Measurements from ENCODE around the gene SYMPK.

Gene SYMPK

DNA sequence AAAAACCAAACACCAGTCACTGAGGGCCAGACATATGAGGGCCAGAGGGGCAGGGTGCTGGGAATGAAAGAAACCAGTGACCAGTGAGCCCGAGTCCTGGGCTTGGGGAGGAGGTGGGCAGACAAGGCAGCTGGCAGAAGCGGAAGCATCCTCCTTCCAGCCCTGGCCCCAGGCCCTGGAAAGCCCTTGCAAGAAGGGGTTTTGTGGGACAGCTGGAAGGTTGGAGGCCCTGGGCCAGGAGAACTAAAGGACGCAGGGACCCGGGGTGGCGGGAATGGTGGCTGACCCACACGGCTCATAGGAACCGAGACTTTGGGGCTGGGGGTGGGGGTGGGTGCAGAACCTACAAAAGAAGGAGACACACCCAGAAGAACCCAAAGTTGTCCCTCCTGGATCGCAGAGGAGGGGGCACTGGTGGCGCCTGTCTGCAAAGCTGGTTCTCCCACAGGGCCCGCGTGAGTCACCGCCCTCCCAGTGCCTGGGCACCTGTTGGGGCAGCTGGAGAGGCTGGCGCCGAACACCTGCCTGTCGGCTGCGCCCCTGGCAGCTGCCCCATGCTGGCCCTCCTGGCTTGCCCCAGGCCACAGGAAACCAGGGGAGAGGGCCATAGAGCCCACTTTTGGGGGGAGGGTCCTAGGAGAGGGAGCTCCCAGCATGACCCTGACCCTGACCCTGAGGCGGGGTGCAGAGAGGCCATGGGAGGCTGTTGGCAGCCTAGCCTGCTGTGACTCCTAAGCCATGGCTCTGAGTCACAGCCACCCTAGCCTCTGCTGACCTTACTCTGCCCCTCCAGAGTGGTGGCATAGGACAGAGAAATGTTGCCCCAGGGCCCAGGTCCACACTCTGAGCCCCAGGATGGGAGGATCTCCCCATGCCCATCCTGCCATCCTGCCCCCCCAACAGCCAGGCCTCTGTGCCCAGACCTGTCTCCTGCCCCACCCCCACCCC, 81.5 kb downstream of the SYMPK start:
- no peak for DNase-seq (ENCODE audit: low spot score)

DNA sequence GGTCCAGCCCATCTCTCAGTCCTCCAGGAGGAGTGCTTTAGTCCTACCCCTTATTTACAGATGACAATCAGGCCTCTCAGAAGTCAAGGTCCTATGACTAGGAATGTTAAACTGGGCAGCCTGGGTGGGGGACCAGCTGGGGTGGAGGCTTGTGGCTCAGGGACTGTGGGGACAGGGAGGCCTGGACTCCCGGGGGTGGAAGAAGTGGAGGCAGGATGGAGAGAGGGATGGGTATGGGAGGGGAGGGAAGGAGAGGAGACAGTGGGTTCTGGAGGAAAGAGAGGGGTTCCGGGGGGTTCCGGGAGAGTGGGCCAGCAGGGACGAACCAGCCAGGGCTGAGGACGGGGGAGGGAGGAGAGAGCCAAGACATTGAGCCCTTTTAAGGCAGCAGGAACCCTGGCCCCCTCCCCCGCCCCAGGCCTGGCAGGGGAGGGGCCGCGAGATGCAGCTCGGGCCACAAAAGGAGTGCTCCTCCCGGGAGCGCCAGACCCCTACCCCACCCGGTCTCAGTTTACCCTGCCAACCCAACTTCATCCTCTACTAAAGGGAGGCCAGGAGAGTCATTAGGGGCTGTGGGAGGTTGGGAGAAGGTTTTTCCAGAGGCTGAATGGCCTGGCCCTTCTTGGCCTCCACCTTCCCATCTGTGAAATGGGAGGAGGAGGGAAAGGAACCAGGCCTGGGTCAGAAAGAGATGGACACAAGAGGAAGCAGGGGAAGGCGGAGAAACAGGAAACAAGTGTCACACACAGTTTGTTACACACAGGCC, 82.3 kb downstream of the SYMPK start:
- no peak for DNase-seq (ENCODE audit: low spot score)

DNA sequence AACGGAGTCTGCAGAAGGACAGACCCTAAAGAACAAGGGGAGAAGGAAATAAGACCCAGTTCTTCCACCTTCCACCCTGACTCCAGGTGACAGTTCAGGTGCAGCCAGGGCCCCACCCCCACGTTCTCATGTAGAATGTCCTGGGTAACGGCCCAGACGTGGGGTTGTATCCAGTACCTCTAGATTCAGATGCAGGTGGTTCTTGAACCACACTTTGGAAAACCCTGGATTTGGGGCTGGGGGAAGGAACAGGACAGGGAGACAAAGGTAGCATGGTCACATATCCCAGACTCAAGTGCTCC, 82.8 kb downstream of the SYMPK start:
- DNase-seq (ENCODE audit: low spot score): no peak

DNA sequence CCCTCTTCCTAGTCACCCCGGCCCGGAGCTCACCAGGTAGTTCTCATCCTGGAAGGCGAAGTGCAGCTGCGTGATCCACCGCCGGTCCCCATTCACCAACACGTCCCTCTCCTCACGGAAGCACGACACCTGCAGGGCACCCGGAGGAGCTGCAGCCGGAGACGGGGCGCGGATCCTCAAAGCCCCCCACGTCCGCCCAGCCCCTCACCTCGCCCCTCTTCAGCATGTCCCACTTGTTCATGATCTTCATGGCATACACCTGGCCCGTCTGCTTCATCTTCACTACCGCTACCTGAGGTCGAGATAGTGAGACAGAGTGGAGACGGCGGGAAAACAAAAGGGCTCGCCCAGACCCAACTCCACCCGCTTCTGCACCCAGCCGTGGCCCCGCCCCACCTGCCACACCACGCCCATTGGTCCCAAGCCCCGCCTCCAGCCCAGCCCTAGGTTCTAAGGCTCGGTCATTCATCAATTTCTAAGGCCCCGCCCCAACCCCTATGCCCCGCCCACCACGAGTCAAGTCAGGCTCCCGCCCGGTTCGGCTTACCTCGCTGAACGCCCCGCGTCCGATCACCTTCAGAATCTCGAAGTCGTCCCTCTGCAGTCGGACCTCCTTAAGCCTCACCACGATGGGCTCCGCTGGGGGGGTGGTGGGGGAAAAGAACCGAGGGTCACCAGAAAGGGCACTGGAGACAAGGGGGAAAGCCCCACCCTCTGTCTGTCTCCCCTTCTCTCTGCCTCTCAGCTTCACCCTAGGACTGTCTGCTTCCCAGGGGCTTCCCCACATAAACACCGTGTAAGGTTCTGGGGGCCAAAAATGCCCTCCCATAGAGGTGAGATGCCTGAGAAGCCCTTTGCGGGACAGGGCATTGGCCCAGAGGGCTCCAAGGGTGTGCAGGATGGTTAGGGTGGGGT, 83.5 kb downstream of the SYMPK start:
- peak; percentile 96 for DNase-seq (ENCODE audit: low spot score)

DNA sequence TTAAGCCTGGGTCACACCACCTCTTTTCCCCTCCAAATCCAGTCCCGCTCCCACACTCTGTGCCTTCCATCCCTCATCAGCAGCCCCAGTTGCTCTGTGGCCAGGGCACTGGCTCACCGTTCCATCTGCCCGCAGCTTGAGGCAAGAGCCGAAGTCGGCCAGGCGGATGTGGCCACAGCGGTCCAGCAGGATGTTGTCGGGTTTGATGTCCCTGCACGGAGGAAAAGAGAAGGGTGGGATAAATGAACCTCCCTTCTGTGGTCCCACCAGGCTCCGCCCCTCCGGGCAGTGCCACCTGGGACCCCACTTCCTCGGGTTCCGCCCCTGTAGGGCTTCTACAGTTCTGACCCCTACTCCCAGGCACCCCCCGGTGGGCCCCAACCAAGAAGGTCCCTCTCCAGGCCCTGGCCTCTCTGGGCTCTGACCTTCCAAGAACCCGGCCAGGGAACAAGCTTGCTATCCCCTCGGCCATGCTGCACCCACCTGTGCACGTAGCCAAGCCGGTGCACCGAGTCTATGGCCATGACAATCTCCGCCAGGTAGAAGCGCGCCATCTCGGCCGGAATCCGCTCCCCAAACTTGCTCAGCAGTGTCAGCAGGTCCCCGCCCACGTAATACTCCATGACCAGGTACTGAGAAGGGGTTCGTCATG, 84.8 kb downstream of the SYMPK start:
- DNase-seq (ENCODE audit: low spot score): no peak

DNA sequence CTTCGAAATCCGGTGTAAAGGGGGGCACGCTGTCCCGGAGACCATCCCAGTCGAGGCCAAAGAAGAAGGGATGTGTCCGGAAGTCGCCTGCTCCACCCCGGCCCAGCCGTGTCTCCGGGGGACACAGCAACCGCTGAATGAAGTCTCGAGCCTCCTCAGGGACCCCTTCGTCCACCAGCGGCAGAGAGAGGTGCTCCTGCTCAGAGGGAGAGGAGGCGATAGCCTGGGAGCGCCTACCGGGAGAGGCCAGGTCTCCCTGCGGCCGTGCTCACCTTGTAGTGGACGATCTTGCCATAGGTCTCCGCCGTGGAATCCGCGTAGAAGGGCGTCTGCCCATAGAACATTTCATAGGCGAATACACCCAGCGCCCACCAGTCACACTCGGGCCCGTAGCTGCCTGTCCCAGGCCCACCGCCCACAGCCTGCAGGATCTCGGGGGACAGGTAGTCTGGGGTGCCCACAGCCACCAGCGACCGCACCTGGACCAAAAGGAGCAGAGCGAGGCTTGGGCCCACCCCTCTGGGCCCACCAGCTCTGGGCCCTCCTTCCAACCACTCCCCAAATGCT, 85.5 kb downstream of the SYMPK start:
- no peak for DNase-seq (ENCODE audit: low spot score)

DNA sequence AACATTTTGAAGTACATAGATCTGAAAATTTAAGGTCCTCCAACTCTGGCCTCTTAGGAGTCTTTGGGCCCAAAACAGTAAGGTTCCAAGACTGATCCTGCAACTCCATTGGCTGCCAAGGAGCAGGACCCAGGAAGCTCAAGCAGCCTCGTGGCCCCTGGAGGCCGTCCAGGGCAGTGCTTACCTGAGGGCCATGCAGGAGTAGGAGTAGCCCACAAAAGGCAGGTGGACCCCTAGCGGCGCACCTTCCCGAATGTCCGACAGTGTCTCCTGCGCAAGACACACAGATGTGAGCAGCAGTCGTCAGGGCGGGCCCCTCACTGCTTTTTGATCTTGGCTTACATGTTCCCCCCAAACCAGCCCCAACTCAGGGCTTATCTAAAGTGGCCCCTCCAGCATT, 88.2 kb downstream of the SYMPK start:
- DNase-seq (ENCODE audit: low spot score): no peak

DNA sequence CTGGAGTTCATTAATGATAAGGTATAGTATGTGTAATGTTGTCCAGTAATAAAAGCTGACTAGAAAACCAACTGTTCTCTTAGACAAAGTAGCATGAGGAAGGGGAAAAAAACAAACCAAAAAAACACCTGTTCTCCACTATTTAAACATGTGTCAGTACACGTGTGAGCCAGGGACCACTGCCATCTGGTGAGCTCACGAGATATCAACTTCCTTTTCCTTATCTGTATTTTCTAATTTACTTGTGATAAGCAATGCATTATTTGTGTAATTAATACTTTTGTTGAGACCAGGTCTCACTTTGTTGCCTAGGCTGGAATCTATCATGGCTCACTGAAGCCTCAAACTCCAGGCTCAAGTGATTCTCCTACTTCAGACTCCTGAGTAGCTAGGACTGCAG, 89.6 kb downstream of the SYMPK start:
- DNase-seq (ENCODE audit: low spot score): no peak

DNA sequence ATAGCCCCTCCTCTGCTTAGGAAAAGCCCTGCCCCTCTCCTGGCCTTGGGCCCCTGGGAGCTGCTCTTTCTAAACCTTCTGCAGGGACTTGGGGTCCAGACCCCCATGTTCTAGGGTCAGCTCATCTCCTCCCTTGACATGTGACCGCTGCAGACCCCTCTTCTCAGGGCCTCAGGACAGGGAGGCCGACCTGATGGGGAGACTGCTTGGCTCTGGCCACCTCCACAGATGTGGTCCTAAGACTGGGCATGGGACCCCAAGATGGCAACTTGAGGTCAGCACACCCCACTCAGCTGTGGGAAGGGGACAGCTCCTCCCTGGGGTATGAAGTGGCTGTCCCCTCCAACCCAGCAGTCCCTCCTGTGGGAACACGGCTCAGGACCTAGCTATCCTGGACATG, 90.0 kb downstream of the SYMPK start:
- DNase-seq (ENCODE audit: low spot score): no peak

DNA sequence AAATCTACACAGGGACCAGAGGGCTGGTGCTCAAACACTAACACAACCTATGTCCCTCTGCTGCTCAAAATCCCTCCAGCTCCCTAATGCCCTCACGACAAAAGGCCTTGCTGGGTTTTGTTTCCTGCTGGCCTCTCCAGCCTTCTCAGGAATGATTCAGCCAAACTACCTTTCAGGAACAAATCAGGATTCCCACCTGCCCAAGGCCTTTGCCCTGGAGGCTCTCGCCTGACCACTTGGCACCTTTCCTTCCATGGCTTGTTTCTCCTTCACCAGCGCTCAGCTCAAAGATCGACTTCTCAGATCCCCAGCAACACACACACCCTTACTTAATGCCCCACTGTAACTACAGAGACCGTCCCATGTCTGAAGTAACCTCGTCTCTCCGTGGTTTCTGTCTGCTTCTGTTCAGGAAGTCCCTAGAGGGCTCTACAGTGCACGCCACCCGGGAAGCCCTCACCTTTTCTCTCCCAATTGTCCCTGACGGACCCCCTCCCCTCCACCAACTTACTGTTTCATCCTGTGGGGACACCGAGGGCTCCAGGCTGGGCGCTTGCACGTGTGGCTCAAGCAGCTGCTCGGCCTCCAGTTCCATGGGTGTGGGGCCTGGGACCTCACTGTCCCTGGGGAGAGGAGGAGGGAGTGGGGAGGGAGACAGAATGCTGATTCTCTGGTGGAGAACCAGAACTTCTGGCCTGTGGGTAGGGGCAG, 90.7 kb downstream of the SYMPK start:
- DNase-seq (ENCODE audit: low spot score): no peak

DNA sequence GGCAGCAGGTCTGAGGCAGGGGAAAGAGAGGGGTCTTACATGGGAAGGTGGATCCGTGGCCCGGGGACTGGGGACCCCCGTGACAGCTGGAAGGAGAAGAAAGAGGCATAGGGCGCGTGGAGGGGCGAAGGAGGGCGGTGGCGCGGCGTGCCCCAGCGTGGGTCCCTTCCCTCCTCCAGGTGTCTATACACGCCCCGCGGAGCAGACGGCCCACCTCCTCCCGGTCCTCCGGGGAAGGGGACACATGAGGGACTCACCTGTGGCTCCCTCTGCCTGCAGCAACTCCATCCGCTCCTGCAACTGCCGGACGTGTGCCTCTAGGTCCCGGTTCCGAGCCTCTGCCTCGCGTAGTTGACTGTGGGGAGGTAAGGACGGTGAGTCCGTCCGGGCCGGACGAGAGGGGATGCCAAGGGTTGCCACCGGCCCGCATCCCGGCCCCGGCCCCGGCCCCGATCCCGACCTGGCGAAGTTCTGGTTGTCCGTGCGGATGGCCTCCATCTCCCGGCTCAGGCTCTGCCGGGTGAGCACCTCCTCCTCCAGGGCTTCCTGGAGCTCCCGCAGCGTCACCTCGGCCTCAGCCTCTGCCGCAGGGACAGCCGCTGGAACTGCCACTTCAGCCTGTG, 91.5 kb downstream of the SYMPK start:
- no peak for DNase-seq (ENCODE audit: low spot score)

DNA sequence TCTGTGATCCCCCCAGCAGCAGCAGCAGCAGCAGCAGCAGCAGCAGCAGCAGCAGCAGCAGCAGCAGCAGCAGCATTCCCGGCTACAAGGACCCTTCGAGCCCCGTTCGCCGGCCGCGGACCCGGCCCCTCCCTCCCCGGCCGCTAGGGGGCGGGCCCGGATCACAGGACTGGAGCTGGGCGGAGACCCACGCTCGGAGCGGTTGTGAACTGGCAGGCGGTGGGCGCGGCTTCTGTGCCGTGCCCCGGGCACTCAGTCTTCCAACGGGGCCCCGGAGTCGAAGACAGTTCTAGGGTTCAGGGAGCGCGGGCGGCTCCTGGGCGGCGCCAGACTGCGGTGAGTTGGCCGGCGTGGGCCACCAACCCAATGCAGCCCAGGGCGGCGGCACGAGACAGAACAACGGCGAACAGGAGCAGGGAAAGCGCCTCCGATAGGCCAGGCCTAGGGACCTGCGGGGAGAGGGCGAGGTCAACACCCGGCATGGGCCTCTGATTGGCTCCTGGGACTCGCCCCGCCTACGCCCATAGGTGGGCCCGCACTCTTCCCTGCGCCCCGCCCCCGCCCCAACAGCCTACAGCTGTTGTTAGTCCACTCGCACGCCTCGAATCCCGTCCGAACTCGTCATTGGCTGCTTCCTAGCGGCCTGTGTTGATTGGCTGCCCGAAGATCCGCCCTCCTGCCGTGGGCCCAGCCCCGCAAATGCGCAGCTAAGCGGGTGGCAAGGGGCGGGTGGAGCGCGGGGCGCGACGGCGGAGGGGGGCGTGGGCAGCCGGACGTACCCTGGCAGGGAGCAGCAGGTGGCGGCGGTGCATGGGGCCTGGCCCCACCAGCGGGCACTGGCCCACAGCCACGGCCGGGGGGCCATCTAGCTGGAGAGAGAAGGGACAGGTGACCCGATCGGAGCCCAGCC, 92.5 kb downstream of the SYMPK start:
- DNase-seq (ENCODE audit: low spot score): peak; percentile 99

DNA sequence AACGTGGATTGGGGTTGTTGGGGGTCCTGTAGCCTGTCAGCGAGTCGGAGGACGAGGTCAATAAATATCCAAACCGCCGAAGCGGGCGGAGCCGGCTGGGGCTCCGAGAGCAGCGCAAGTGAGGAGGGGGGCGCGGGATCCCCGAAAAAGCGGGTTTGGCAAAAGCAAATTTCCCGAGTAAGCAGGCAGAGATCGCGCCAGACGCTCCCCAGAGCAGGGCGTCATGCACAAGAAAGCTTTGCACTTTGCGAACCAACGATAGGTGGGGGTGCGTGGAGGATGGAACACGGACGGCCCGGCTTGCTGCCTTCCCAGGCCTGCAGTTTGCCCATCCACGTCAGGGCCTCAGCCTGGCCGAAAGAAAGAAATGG, 93.1 kb downstream of the SYMPK start:
- no peak for DNase-seq (ENCODE audit: low spot score)

DNA sequence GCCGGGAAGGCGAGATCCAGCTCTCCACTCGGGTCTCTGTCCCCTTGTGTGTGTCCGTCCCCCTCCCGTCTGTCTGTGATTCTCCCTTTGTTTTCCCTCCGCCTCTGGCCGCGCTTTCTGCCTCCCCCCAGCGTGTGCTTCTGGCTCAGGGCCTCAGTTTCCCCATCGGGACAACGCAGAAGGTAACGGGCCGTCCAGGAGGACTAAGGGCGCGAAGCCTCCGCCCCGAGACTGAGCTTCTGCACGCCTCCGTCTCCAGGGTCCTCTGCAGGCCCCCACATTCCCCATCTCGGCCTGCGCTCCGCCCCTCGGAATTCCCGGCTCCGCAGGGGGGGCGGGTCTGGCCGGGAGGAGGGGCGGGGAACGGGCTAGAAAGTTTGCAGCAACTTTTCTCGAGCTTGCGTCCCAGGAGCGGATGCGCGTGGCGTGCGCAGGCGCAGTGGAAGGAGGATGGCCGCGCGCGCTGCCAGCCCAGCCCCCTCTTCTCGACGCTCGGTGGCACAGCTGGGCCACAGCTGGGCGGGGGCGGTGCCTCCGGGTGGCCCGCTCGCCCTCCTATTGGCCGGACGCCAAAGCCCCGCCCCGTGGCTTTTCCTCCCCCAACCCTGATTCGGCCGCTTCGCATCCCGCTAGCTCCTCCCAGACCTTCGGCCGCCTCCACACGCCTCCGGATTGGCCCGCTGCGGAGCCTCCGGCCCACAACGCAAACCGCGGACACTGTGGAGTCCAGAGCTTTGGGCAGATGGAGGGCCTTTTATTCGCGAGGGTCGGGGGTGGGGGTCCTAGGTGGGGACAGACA, 93.8 kb downstream of the SYMPK start, which contains the start of gene SIX5:
Gene SIX5, minus strand, starts transcription at position 269 of the 799 bp plus-strand sequence. CDS start 408 bp downstream, outside the sequence.
- peak; percentile 98 for DNase-seq (ENCODE audit: low spot score)

DNA sequence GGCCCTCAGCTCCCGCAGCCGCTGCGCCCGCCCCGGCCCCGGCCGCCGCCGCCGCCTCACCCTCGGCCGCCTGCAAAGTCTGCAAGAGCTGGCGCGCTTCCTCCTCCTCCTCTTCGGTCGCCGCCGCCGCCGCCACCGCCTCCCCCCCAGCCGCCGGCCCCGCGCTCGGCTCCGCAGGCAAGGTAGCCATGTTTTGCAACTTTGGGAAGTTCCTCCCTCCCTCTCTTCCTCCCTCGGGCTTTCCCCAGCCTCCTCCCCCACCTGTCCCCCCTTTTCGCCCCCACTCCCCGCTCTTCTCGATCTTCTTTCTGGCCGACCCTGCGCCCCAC, 94.3 kb downstream of the SYMPK start:
- peak; percentile 65 for DNase-seq (ENCODE audit: low spot score)

DNA sequence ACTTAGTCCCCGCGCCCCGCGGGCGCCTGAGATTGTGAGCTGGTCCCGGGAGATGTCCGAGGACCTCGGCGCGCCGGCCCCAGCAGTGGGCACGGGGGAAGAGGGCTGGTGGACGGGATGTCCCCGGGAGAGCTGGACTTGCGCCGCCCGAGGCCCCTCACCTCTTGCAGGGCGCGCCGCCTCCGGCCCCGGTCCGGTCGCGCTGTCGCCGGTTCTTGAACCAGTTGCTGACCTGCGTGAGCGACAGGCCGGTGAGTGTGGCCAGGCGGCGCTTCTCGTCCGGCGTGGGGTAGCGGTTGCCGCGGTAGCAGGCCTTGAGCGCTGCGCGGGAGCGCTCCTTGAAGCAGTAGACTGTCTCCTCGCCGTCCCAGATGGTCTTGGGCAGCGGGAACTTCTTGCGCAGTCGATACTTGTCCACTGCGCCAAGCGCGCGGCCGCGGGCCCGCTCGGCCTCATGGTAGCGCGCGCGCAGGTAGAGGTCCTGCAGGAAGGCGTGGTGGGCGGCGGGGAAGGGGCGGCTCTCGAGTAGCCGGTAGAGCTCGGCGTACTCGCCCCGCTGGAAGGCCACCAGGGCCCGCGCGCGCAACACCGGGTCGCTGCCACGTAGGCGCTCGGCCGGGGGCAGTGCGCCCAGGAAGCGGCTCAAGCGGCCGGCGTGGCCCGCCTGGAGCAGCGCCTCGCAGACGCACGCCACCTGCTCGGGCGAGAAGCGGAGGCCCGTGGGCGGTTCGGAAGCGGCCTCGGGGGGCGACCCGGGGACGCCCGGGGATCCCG, 94.9 kb downstream of the SYMPK start:
- peak; percentile 68 for DNase-seq (ENCODE audit: low spot score)

DNA sequence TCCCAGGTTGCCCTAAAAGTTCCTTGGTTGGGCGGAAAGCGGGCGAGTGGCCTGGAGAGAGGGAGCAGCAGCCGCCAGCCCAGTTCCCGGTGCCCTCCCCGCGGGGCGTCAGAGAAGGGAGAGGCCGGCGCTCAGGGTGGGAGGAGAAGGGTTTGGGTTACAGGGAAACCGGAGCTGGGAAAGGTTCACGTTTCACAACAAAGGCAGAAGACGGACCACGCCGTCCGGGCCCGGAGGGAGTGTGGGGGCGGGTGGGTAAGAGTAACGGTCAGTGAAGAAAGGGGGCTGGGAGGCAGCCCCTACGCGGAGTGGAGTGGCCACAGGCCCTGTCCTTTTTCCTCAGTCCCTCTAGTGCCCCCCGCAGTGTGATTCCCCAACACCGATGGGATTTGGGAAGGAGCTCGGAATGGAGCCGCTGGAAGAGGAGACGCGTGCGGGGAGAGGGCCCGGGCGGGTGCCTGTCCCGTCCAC, 95.5 kb downstream of the SYMPK start:
- DNase-seq (ENCODE audit: low spot score): peak; percentile 86
